Suprapubic skin (tissue), 4 donors: ENCODE measurements around the gene PPP2R2B.

Experiments
- EP300 ChIP-seq: sonication (generic); formaldehyde crosslinking; IDR thresholded peaks from one replicate; pipeline ENCODE4 v1.6.1; 2017; ENCODE audit warnings: antibody characterized with exemption
- POLR2A ChIP-seq, 2 donors: fragments of 450-650 bp; IDR thresholded peaks; one replicate each; pipeline ENCODE4 v1.6.1; 2017; ENCODE audit warnings: antibody characterized with exemption in 2 of 2, mild to moderate bottlenecking in 2 of 2, moderate library complexity in 2 of 2
- POLR2AphosphoS5 ChIP-seq, 3 donors: sonication (generic); formaldehyde crosslinking; IDR thresholded peaks; one replicate each; pipeline ENCODE4 v1.6.1; 2017; ENCODE audit warnings: antibody characterized with exemption in 3 of 3
- TF ChIP-seq, protein P1 (sequence below), 2 donors: fragments of 200-600 bp in 1 of 2; fragments of 450-650 bp in 1 of 2; sonication (generic) in 1 of 2; IDR thresholded peaks; one replicate each; pipeline ENCODE4 v1.5.1; 2016 to 2019; ENCODE audit warnings: antibody characterized with exemption in 2 of 2, mild to moderate bottlenecking in 1 of 2, moderate library complexity in 1 of 2

DNA sequence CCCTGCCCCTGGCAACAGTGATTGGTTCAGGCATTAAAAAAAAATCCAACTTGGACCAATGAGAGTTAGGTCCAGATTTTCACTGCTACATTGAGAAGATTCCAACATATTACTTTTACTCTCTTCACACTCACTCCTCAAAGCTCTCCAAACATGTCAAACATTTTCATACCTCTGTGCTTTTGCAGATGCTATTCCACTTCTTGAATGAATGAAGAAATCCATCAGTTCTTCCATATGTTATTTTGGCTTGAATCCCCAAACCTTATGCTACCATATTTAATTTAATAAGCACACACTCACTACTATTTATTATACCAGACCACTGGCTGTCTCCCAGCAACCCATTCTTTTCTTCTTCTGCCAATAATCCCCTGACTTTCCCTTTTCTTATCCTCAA, 87.1 kb downstream of the PPP2R2B start:
- TF ChIP-seq POLR2A (IDR thresholded peaks at IDR 0.05) (no peak), EP300 (no peak), POLR2AphosphoS5 (IDR thresholded peaks at IDR 0.05) (no peak)
- TF ChIP-seq, protein P1, sequence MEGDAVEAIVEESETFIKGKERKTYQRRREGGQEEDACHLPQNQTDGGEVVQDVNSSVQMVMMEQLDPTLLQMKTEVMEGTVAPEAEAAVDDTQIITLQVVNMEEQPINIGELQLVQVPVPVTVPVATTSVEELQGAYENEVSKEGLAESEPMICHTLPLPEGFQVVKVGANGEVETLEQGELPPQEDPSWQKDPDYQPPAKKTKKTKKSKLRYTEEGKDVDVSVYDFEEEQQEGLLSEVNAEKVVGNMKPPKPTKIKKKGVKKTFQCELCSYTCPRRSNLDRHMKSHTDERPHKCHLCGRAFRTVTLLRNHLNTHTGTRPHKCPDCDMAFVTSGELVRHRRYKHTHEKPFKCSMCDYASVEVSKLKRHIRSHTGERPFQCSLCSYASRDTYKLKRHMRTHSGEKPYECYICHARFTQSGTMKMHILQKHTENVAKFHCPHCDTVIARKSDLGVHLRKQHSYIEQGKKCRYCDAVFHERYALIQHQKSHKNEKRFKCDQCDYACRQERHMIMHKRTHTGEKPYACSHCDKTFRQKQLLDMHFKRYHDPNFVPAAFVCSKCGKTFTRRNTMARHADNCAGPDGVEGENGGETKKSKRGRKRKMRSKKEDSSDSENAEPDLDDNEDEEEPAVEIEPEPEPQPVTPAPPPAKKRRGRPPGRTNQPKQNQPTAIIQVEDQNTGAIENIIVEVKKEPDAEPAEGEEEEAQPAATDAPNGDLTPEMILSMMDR (IDR thresholded peaks at IDR 0.05), result no peak
